ENCODE results near the gene CTTN.
A peak's percentile ranks its signal among the peaks of the same experiment; 100 is the strongest.

Gene CTTN

GRCh38 chr11:70455354-70455753 lies 57.0 kb downstream of the CTTN start:
- DNase-seq (ENCODE audit: low spot score) = no peak

- DNase-seq (ENCODE audit: low spot score) = peak; percentile 20
Observed at GRCh38 chr11:70456921-70457532, 58.7 kb downstream of the CTTN start.

DNA sequence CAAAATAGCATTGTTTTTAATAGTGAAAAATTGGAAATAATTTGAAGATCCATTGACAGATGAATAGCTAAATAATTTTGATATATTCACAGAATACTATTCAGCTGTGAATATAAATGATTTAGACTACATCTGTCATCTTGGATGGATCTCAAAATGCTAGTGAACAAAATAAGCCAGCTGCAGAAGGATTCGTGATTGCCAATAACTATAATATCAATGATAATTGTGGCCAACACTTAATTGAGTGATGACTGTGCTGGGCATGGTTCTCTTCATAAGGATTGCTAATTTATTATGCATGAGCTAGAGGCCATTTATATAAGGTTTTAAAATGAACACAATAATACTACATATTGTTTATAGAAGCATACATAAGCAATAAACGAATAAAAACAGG lies 60.4 kb downstream of the CTTN start:
- no peak for DNase-seq (ENCODE audit: low spot score)

DNA sequence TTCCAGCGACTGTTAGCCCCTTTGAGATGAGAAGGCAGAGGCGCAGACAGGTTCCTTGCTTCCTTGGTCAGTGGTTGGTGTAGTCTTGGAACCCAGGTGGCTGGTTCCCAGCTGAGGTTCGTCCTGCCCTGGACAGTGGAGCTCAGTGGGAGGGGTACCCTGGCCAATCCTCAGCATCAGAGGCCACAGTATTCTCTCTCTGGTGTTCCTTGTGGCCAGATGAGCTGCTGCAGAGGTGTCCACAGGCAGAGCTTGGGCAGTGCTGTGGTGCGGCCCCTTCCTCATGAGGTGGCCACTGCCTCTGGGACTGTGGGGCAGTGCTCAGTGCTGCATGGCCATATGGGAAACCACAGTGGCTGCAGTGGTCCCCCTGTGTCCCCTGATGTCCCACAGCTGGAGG lies 61.8 kb downstream of the CTTN start:
- no peak for DNase-seq (ENCODE audit: low spot score)

DNA sequence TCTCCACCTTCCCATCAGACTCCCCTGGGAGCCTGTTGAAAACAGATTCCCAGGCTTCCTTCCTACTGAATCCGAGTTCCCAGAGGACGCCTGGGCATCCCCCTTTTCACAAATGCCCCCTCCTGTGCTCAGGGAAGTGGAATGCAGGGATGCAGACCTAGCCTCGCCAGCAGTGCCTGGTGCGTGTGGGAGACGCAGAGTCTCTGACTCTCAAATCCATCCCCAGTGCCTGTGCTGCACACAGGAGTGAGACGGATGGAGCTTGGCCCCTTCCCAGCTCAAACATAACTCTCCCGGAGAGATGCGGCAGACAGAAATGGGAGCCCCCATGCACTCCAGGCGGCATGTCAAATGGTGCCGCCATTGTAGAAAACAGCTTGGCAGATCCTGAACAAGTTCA lies 62.6 kb downstream of the CTTN start:
- DNase-seq (ENCODE audit: low spot score) = no peak

DNA sequence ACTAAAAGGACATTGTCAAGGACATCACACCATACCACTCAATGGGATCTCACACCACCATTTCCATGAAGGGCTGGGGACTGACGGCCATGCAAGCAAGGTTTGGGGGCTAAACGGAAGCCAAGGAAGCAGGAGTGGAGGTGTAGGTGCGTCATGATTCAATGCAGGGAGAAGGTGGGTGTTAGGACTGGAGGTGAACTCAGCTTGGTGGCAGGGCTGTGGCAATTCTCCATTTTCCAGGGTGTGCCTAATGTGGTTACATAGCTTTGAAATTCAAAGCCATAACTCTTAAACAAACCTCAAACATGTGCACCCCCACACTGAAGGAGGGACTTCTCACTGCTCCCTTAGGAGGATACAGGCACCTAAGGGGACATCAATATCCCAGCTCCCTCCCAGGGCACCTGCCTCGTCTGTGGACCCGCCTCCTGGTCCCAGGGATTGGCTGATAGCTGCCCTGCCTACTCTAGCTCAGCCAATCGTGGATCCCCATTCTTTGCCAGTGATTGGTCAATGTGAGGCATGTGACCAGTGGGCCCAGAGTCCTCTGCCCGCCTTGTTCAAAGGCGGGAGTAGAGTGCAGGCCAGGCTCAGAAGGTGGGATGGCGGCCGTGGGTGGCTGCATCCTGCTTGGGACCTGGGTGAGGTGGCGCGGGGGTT lies 64.6 kb downstream of the CTTN start:
- no peak for DNase-seq (ENCODE audit: low spot score)

- DNase-seq (ENCODE audit: low spot score) = no peak
Observed at GRCh38 chr11:70463478-70464255, 65.3 kb downstream of the CTTN start.

- DNase-seq (ENCODE audit: low spot score) = no peak
Observed at GRCh38 chr11:70464509-70465361, 66.4 kb downstream of the CTTN start.

- DNase-seq (ENCODE audit: low spot score) = no peak
Observed at GRCh38 chr11:70466154-70466553, 67.8 kb downstream of the CTTN start.

GRCh38 chr11:70466596-70466995 lies 68.3 kb downstream of the CTTN start:
- DNase-seq (ENCODE audit: low spot score) = no peak

DNA sequence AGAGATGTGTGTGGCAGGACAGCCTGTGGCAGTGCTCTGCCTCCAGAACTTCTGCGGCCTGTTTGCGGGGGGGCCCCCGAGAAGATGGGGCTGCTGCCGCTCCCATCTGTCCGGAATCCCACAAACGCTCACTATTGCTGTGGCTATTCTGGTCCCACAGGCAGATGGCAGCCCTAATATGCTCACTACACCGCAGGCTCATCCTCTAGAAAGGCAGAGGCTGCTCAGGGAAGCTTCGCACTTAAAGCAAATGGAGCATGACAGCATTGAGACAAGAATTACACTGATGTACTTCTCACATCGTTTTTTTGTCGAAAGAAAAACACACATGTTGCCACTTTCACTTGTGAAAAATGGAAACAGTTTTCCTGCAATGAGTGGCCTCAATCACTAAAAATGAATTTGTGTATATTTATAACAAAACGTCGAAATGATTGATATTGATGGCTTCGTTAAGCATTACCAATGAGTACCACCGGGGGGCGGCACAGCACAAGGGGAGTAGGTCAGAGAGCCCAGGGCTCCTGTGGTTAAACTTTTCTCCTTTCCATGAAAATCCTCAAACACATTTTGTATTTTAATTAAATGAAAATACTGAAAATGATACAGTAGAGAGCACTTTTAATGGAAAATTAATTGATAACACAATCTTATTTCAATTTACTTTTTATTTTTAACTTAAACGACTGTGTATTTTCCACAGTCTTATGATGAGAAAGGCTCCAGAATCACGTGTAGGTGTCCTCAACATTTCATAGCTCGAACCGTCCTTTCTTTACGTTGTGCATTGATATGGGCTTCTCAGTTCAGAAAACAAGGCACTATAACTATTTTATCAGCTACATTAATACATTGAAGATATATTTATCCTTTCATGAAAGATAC lies 69.1 kb downstream of the CTTN start:
- DNase-seq (ENCODE audit: low spot score) = peak; percentile 76

DNA sequence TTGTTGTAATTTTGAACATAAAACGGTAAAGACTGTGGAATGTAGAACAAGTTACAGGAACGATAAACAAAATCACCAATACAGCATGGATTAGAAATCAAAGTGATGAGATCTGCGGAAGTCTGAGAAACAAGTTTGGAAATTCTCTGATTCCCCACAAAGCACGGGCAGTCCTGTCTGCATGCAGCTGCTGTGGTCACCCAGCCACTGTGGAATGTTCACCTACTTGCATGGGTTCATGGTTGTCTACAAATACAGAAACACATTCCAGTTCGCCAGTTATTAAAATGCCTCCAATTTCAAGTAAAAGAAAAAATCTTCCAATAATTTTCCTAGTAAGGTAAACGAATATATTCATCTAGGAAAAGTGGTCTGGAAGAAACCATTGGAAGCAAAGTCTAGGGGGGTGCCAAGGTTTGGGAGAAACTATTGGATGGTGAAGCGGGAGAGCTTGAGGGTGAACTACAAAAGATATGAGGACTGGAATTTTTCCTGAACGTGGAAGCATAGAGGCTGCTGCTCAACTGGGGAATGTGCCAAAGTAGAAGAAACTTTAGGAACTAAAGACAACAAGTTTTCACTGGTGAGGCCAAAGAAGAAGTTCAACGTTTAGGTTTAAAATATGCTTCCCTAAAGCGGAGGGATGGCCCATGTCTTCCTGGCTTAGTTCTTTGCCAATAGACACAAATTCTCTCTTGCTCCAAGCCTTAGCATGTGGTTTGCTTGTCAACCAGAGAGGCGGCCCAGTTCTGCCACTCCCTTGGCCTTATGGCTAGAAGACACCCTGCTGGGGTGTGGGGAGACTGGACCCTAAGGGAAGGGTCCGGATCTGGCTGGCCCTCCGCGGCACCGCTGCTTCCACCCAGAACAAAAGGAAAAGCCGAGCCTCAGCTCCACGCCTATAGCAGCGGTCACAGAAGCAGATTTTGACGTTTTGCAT lies 70.2 kb downstream of the CTTN start:
- DNase-seq (ENCODE audit: low spot score) = peak; percentile 19

DNA sequence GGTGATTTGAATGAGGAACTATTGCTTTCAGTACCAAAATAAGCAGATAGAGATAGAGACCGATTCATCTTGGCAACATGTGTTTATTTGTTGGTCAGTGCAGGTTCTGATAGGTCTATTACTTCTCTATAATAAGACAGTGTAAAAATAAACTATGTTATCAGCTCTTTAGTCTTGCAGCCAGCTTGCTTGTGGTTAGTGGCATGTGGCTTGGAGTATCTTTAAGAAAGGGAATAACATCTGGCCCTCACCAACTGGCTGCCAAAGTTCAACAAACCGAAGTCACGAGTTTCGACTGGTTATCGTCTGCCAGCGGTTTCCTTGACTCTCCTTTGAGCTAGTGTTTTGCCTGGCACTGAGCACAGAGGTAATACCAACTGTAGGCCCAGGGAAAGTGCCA lies 71.8 kb downstream of the CTTN start:
- peak; percentile 84 for DNase-seq (ENCODE audit: low spot score)

- peak; percentile 79 for DNase-seq (ENCODE audit: low spot score)
Observed at GRCh38 chr11:70471254-70471653, 72.9 kb downstream of the CTTN start.

GRCh38 chr11:70472240-70472639 lies 73.9 kb downstream of the CTTN start:
- DNase-seq (ENCODE audit: low spot score) = no peak

DNA sequence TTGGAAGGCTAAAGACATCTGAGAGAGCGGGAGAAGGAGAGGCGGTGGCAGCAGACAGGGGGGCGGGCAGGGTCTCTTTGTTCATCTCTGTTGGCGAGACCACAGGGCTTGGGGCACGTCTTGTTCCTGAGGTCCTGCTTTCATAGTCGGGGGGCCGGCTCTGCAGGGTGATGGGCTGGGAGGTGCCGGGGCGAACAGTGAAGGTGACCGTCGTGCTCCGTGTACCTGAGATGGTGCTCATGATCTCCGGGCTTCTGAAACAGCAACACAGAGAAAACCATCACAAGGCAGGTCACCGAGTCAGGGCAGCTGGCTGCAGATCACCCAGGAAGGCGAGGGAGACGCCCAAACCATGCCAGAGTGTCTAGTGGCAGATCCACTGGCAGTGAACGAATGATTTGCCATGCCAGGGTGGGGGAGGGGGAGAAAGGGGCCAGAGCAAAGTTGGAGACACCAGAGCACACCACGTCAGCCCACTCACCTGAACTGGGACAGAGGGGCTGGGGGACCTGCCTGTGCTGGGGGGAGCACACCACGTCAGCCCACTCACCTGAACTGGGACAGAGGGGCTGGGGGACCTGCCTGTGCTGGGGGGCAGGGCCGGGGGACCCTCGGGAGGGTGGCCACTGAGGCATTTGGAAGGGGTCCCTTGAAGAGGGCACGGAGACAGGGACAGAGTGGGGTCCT lies 75.0 kb downstream of the CTTN start:
- no peak for DNase-seq (ENCODE audit: low spot score)

DNA sequence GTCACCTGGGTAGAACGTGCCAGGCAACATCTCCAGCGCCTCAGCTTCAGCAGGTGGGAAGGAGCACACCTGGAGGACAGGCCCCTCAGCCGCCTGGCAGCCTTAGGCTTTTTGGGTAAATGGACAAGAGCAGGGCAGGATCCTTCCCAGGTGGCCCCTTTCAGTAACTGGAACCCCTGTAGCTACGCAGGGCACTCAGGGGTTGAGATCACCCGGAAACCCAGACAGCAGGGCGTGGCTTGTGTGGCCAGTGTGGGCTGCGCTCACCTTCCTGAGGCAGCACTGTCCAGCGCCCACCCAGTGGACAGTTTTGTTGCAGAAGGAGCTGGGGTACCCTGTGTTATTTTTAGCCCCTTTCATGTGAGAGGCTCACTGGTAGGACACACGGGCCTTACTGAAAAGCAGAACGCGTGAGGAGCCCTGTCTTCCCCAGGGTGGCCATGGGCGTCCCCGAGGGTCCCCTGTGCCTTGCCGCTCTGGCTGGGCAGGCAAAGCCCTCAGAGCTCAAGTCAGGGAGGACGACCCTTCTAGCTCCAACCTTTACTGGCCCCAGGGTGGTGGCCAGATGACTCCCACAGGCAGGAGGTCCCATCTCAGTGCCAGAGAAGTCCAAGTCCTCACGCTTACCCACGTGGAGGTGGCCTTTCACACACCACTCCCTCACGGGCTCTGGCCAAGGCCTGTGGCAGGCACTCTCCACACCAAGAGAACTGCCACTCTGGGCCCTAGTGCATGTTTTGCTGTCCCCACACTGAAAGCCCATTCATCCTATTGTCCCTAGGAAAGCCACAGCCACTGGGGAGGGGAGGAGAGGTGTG lies 75.8 kb downstream of the CTTN start:
- DNase-seq (ENCODE audit: low spot score) = no peak

DNA sequence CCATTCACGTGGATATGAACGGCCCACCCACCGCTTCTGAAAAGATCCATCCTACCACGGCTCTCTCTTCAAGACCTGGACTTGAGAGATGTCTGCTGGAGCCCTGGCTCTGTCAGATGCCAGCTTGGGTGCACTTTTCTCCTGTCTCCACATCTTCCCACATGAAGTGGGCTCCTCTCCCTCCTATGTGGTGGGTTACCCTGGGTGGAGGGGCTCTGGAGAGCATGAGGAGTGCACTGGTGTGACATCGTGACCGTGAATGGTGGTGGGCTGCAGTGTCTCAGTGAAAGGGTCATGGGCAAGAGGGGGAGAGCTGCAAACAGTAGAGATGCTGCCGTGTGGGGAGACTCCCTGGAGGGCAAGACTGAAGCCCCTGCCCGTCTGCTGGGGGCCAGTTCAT lies 76.4 kb downstream of the CTTN start:
- DNase-seq (ENCODE audit: low spot score) = no peak

DNA sequence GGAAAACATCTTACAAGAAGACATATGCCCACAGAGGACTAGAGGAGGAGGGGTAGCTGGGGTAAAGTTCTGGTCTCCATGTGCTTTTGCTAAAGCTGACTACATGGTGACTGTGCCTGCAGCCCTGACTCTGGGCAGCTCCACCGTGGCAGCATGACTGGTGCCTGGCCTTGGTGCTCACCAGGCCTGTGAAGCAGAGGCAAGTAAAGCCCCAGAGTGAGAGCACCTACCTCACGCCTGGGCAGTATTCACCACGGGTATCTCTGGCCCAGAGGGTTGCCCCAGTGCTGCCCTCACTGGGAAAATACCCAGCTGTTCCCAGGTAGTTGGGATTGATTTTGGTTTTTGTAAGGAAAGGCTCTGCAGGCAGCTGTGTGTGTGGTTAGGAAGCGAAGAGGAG lies 78.3 kb downstream of the CTTN start:
- DNase-seq (ENCODE audit: low spot score) = no peak

Measured in hematopoietic multipotent progenitor cell treated with erythropoietin and hydrocortisone succinate and interleukin-3 and kit ligand, for 15 days (in vitro differentiated cells).